ENCODE results near the gene CARD9.

Gene CARD9

GRCh38 chr9:136318776-136319241 lies 54.7 kb downstream of the CARD9 start:
- no peak for DNase-seq

DNA sequence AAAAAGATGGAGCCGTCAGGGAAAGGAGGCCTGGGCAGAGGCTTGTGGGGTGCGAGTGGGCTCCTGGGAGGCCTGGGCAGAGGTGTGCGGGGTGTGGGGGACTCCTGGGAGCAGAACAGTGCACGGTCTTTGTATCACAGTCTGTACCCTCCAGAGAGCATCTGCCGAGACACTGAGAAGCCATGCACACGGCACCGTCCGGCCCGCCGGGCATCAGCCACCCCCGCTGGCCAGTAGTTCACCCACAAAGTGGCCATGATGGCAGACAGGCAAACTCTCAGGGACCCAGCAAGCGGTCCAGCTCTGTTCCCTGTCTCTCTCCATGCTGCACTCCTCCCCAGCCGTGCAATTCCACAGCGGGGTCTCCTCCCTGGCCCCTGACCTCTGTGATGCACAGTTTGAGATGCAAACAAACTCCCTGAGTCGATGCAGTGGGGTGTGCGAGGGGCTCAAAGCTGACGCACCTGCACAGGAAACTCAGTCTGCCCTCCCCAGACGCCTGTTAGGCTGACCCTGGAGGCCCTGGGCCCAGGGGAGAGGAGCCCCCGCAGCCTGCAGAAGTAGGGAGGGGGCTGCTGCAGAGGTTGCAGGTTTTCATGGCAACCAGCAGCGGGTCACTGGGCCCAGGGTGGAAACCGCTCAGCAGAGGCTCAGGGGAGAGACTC lies 55.2 kb downstream of the CARD9 start:
- no peak for DNase-seq

GRCh38 chr9:136317695-136318094 lies 55.8 kb downstream of the CARD9 start:
- no peak for DNase-seq

DNA sequence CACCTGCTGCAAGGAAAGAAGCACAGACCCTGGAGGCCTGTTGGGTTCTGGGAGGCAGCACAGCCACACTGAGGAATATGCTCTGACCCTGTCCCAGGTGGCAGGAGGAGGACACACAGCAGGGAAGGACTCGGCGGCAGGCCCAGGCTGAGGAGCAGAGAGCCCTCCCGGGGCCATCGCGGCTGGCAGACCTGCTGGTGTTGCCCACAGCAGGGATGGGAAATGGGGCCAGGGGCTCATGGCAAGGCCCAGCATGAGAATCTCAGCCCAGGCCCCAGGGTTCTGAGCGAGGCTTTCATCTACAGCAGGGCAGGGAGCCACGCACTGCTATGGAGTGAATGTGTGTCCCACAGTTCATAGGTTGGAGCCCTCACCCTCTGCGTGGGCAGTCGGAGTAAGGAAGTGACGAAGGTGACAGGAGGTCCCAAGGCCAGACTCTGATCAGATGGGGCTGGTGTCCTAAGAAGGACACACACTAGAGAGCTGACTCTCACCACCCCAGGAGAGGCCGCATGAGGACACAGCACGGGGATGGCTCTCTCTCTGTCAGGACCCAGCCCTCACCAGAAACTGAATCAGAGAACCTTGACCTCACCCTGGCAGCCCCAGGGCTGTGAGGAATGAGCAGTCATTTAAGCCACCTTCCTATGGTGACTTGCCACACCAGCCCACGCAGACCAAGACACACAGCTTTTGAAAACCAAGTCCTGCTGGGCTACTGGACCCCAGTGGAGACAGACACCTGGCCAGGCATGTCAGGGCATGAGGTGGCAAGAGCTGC lies 56.4 kb downstream of the CARD9 start:
- DNase-seq = no peak

DNA sequence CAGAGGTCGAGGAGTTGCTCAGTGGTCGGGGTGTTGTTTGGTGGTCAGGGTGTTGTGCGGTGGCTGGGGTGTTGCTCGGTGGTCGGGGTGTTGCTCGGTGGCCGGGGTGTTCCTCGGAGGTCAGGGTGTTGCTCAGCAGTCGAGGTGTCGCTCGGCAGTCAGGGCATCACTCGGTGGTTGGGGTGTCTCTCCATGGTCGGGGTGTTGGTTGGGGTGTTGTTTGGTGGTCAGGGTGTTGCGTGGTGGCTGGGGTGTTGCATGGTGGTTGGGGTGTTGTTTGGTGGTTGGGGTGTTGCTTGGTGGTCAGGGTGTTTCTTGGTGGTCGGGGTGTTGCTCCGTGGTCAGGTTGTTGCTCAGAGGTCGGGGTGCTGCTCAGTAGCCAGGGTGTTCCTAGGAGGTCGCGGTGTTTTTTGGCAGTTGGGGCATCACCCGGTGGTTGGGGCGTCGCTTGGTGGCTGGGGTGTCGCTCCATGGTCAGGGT lies 57.2 kb downstream of the CARD9 start:
- no peak for DNase-seq

DNA sequence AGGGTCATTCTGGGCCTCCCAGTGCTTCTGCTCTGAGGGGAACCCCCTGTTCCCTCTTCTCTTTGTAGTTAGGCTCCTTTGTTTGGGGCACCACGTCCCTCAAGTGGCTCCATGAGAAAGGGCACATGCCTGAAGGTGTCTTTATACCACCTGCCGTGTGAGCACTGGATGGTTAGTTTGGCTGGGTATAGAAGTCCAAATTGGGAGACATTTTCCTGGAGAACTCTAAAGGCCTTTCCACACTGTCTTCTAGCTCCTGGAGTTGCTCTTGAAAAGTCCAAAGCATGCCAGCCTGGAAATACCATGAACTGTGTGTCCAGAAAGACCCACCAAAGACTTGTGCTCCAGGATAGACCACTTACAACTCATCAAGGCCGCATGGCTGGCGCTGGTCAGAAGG lies 58.5 kb downstream of the CARD9 start:
- DNase-seq = no peak

GRCh38 chr9:136314056-136314416 lies 59.4 kb downstream of the CARD9 start:
- no peak for DNase-seq
